Mononuclear cell (primary cell): ENCODE results near the gene RAF1. TPM values are rescaled to one million over a fixed set of nuclear protein-coding genes. Genes with fewer than 3 reads are reported as not detected.

Experiments used
- H3K27me3 ChIP-seq: 2 replicates; pipeline ENCODE4 v1.6.0; 2011; ENCODE audit warnings: low read length, control low read depth; ENCODE audit not compliant: insufficient read depth
- H3K4me1 ChIP-seq: 2 replicates; pipeline ENCODE4 v1.5.1; 2011; ENCODE audit warnings: mild to moderate bottlenecking, low read length, control low read depth; ENCODE audit not compliant: insufficient read depth
- H3K4me3 ChIP-seq: 2 replicates; pipeline ENCODE4 v1.5.1; 2011; ENCODE audit warnings: mild to moderate bottlenecking, low read length, moderate library complexity
- H3K9me3 ChIP-seq: 2 replicates; pipeline ENCODE4 v1.5.1; 2011; ENCODE audit warnings: low read depth, mild to moderate bottlenecking, control low read depth, low read length
- total RNA-seq: library from RNA; depleted of rRNA; stranded (reverse); fragments of >200 nt; gene quantifications from one replicate; pipeline ENCODE4 v1.2.3, GENCODE V29; 2012

The RAF1 gene
- total RNA-seq, 1 donor = 176 TPM

- H3K27me3 ChIP-seq = no peaks in the 10 kb centered on the region
Measured at GRCh38 chr3:12611117-12611516, 52.8 kb downstream of the RAF1 start.

GRCh38 chr3:12608376-12608775 is 55.5 kb downstream of the RAF1 start:
- Histone ChIP-seq H3K4me3 (no peak overlapping the region), H3K4me1 (peaks cover 8% of the 10 kb centered on the region), H3K27me3 (no peaks in the 10 kb centered on the region), H3K9me3 (no peaks in the 10 kb centered on the region)

More at GRCh38 chr3:12611117-12611516, 52.8 kb downstream of the RAF1 start:
- no peak overlapping the region for H3K4me3 ChIP-seq
- peaks cover 20% of the 10 kb centered on the region for H3K4me1 ChIP-seq
- no peaks in the 10 kb centered on the region for H3K9me3 ChIP-seq

- H3K4me1 ChIP-seq = no peaks in the 10 kb centered on the region
- H3K4me3 ChIP-seq = no peak overlapping the region
- H3K27me3 ChIP-seq = no peaks in the 10 kb centered on the region
- H3K9me3 ChIP-seq = no peaks in the 10 kb centered on the region
Measured at GRCh38 chr3:12603969-12604368, 59.9 kb downstream of the RAF1 start.

- no peaks in the 10 kb centered on the region for H3K4me1 ChIP-seq
- H3K4me3 ChIP-seq = no peak overlapping the region
- no peaks in the 10 kb centered on the region for H3K9me3 ChIP-seq
- H3K27me3 ChIP-seq = no peaks in the 10 kb centered on the region
Measured at GRCh38 chr3:12601072-12601471, 62.8 kb downstream of the RAF1 start.

- no peaks in the 10 kb centered on the region for H3K4me1 ChIP-seq
- no peaks in the 10 kb centered on the region for H3K27me3 ChIP-seq
- no peaks in the 10 kb centered on the region for H3K9me3 ChIP-seq
- no peak overlapping the region for H3K4me3 ChIP-seq
Measured at GRCh38 chr3:12598890-12599289, 65.0 kb downstream of the RAF1 start.

- H3K4me1 ChIP-seq = peaks cover 26% of the 10 kb centered on the region
- no peaks in the 10 kb centered on the region for H3K9me3 ChIP-seq
- H3K27me3 ChIP-seq = no peaks in the 10 kb centered on the region
- H3K4me3 ChIP-seq = no peak overlapping the region
Measured at GRCh38 chr3:12593473-12593872, 70.4 kb downstream of the RAF1 start.

- H3K27me3 ChIP-seq = no peaks in the 10 kb centered on the region
- H3K9me3 ChIP-seq = no peaks in the 10 kb centered on the region
- H3K4me3 ChIP-seq = no peak overlapping the region
- peaks cover 26% of the 10 kb centered on the region for H3K4me1 ChIP-seq
Measured at GRCh38 chr3:12591997-12592715, 71.8 kb downstream of the RAF1 start.

- Histone ChIP-seq H3K4me1 (peaks cover 26% of the 10 kb centered on the region), H3K9me3 (no peaks in the 10 kb centered on the region), H3K27me3 (no peaks in the 10 kb centered on the region), H3K4me3 (no peak overlapping the region)
Measured at GRCh38 chr3:12591456-12591855, 72.5 kb downstream of the RAF1 start.

- H3K27me3 ChIP-seq = no peaks in the 10 kb centered on the region
- H3K4me3 ChIP-seq = no peak overlapping the region
- H3K4me1 ChIP-seq = peaks cover 26% of the 10 kb centered on the region
- H3K9me3 ChIP-seq = no peaks in the 10 kb centered on the region
Measured at GRCh38 chr3:12590096-12590495, 73.8 kb downstream of the RAF1 start.

GRCh38 chr3:12588039-12589009 is 75.6 kb downstream of the RAF1 start:
- Histone ChIP-seq H3K4me3 (no peak overlapping the region), H3K27me3 (no peaks in the 10 kb centered on the region), H3K9me3 (no peaks in the 10 kb centered on the region), H3K4me1 (peaks cover 26% of the 10 kb centered on the region)

- H3K4me3 ChIP-seq = no peak overlapping the region
- H3K4me1 ChIP-seq = peaks cover 20% of the 10 kb centered on the region
- no peaks in the 10 kb centered on the region for H3K9me3 ChIP-seq
- H3K27me3 ChIP-seq = no peaks in the 10 kb centered on the region
Measured at GRCh38 chr3:12586403-12586802, 77.5 kb downstream of the RAF1 start.

GRCh38 chr3:12585970-12586369 is 77.9 kb downstream of the RAF1 start:
- no peak overlapping the region for H3K4me3 ChIP-seq
- no peaks in the 10 kb centered on the region for H3K27me3 ChIP-seq
- H3K4me1 ChIP-seq = peaks cover 16% of the 10 kb centered on the region
- H3K9me3 ChIP-seq = no peaks in the 10 kb centered on the region

GRCh38 chr3:12585181-12585580 is 78.7 kb downstream of the RAF1 start:
- H3K9me3 ChIP-seq = no peaks in the 10 kb centered on the region
- H3K4me1 ChIP-seq = peaks cover 8% of the 10 kb centered on the region
- no peaks in the 10 kb centered on the region for H3K27me3 ChIP-seq
- H3K4me3 ChIP-seq = no peak overlapping the region

- Histone ChIP-seq H3K4me3 (no peak overlapping the region), H3K4me1 (no peaks in the 10 kb centered on the region), H3K9me3 (no peaks in the 10 kb centered on the region), H3K27me3 (no peaks in the 10 kb centered on the region)
Measured at GRCh38 chr3:12584083-12584482, 79.8 kb downstream of the RAF1 start.

- no peak overlapping the region for H3K4me3 ChIP-seq
- H3K4me1 ChIP-seq = no peaks in the 10 kb centered on the region
- no peaks in the 10 kb centered on the region for H3K27me3 ChIP-seq
- H3K9me3 ChIP-seq = no peaks in the 10 kb centered on the region
Measured at GRCh38 chr3:12583280-12583679, 80.6 kb downstream of the RAF1 start.
